GM19455 (cell line): Measurements from ENCODE around the gene TCP11X1.
"Not testable (repeated sequence)": the region's sequence is repeated elsewhere in the genome, so short reads cannot be mapped to it uniquely, and the experiment has no call there.

ENCODE experiments used
- ATAC-seq: cut with Tn5 transposase; IDR thresholded peaks from one replicate; pipeline ENCODE4 v1.9.1; 2021; ENCODE audit not compliant: unreplicated experiment

The TCP11X1 gene

GRCh38 chrX:102214986-102215385, at the start of gene TCP11X1:
Gene TCP11X1 (plus strand): TSS chrX:102215301.
- not testable (repeated sequence) for ATAC-seq

GRCh38 chrX:102185967-102186720, 29.0 kb upstream of the TCP11X1 start:
- ATAC-seq: no peak

- ATAC-seq: not testable (repeated sequence)
These were observed 7.2 kb upstream of the TCP11X1 start for GRCh38 chrX:102207940-102208339.

GRCh38 chrX:102216497-102216896, 1.4 kb downstream of the TCP11X1 start:
- not testable (repeated sequence) for ATAC-seq

GRCh38 chrX:102235678-102236077, 20.6 kb downstream of the TCP11X1 start:
- ATAC-seq: not testable (repeated sequence)

GRCh38 chrX:102240265-102240664, 25.2 kb downstream of the TCP11X1 start:
- ATAC-seq: not testable (repeated sequence)

GRCh38 chrX:102246893-102247292, 31.8 kb downstream of the TCP11X1 start, which contains the start of gene NXF2:
Gene NXF2 (plus strand): TSS chrX:102247167. CDS start chrX:102307079, 59,912 bp downstream.
- ATAC-seq: not testable (repeated sequence)

- not testable (repeated sequence) for ATAC-seq
These were observed 57.1 kb downstream of the TCP11X1 start for GRCh38 chrX:102272231-102272630.
